ENCODE data around the gene DPYD.

The DPYD gene

DNA sequence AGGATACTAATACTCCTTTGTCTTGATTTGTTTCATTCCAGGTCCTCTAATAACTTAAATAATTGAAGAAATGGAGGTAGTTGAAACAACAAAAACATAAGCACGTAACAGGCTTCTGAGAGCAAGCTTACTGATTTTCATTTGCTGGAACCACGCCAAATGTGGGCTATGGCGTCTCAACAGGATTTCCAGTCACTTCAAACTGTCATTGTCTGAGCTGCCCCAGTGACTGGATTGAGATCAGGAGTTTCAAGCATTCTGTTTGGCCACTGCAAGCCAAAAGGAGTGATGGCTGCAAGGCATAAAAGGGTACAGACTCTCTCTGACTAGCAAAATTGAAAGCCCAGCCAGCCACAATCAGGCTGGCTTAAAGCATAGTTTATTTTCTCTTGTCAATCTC is 289.9 kb downstream of the DPYD start:
- Histone ChIP-seq H3K9ac (ENCODE audit: low read length) (no peak overlapping the region), H3K27ac (ENCODE audit: low read length) (no peak overlapping the region), H3K4me2 (ENCODE audit: low read depth, low read length) (no peak overlapping the region), H3K4me1 (ENCODE audit: low read length) (no peaks in the 10 kb centered on the region), H3K4me3 (ENCODE audit: low read length) (no peak overlapping the region), H3K9me3 (replicated peaks; ENCODE audit: insufficient read depth, low read length) (no peaks in the 10 kb centered on the region), H4K20me1 (ENCODE audit: insufficient read depth, low read length) (no peaks in the 10 kb centered on the region), H3K36me3 (replicated peaks; ENCODE audit: insufficient read depth, low read length) (no peaks in the 10 kb centered on the region), H3K9me2 (replicated peaks; ENCODE audit: insufficient read depth, low read length) (no peaks in the 10 kb centered on the region), H2AFZ (ENCODE audit: low read length) (no peak overlapping the region), H3K79me2 (ENCODE audit: low read length) (no peaks in the 10 kb centered on the region), H3K27me3 (replicated peaks; ENCODE audit: insufficient read depth, low read length) (no peaks in the 10 kb centered on the region), H3F3A (ENCODE audit: insufficient read depth, low read length) (no peaks in the 10 kb centered on the region)
- DNase-seq: no peak
- TF ChIP-seq, protein P1, sequence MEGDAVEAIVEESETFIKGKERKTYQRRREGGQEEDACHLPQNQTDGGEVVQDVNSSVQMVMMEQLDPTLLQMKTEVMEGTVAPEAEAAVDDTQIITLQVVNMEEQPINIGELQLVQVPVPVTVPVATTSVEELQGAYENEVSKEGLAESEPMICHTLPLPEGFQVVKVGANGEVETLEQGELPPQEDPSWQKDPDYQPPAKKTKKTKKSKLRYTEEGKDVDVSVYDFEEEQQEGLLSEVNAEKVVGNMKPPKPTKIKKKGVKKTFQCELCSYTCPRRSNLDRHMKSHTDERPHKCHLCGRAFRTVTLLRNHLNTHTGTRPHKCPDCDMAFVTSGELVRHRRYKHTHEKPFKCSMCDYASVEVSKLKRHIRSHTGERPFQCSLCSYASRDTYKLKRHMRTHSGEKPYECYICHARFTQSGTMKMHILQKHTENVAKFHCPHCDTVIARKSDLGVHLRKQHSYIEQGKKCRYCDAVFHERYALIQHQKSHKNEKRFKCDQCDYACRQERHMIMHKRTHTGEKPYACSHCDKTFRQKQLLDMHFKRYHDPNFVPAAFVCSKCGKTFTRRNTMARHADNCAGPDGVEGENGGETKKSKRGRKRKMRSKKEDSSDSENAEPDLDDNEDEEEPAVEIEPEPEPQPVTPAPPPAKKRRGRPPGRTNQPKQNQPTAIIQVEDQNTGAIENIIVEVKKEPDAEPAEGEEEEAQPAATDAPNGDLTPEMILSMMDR (IDR thresholded peaks at IDR 0.05; ENCODE audit: low read length): no peak
- no peak for TF ChIP-seq EZH2 (optimal IDR thresholded peaks at IDR 0.05; ENCODE audit: low read depth, low read length)
- TF ChIP-seq EZH2phosphoT487 (IDR thresholded peaks at IDR 0.05; ENCODE audit: low read length): no peak

DNA sequence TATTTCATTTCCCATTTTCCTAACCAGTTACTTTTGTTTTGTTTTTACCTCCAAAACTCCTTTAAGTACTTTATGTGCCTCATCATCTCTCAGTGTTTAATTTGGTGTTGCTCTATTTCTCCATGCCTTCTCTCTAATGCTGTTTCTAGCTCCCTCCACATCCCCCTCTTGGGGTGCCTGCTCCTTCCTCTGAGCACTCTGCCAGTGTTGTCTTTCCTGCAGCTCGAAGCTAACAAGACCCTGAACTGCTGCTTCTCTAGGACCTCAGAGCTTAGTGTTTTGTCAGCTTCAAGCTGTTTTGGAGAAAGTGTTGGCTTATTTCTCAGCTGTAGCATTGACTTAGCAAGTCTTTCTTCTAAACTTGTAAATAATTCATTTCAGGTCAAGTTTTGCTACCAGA is 290.6 kb downstream of the DPYD start:
- no peak overlapping the region for H2AFZ ChIP-seq (ENCODE audit: low read length)
- H3K27ac ChIP-seq (ENCODE audit: low read length): no peak overlapping the region
- H3K9me2 ChIP-seq (replicated peaks; ENCODE audit: insufficient read depth, low read length): no peaks in the 10 kb centered on the region
- H3K4me1 ChIP-seq (ENCODE audit: low read length): no peaks in the 10 kb centered on the region
- no peak overlapping the region for H3K4me2 ChIP-seq (ENCODE audit: low read depth, low read length)
- TF ChIP-seq EZH2 (optimal IDR thresholded peaks at IDR 0.05; ENCODE audit: low read depth, low read length) (no peak), EZH2phosphoT487 (IDR thresholded peaks at IDR 0.05; ENCODE audit: low read length) (no peak)
- TF ChIP-seq, protein P1 (IDR thresholded peaks at IDR 0.05; ENCODE audit: low read length): no peak
- H3F3A ChIP-seq (ENCODE audit: insufficient read depth, low read length): no peaks in the 10 kb centered on the region
- no peaks in the 10 kb centered on the region for H3K36me3 ChIP-seq (replicated peaks; ENCODE audit: insufficient read depth, low read length)
- no peak overlapping the region for H3K9ac ChIP-seq (ENCODE audit: low read length)
- H3K79me2 ChIP-seq (ENCODE audit: low read length): no peaks in the 10 kb centered on the region
- no peaks in the 10 kb centered on the region for H3K27me3 ChIP-seq (replicated peaks; ENCODE audit: insufficient read depth, low read length)
- no peak for DNase-seq
- H4K20me1 ChIP-seq (ENCODE audit: insufficient read depth, low read length): no peaks in the 10 kb centered on the region
- H3K9me3 ChIP-seq (replicated peaks; ENCODE audit: insufficient read depth, low read length): no peaks in the 10 kb centered on the region
- no peak overlapping the region for H3K4me3 ChIP-seq (ENCODE audit: low read length)

DNA sequence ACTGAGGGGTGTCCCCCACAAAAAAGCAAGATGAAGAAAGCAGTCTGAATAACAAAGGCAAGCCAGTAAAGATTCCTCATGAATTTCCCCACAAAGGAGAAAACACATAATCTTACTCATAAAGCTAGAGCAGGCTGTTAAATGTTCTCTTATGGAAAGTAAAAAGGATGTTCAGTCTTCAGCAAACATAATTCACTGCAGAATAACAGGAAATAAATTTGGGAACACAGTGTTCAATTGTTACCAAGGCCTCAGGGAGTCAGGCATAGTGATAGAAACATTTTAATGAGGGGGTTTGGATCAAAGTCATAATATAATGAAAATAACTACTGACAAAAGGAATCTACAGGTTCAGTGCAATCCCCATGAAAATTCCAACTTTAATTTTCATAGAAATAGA is 297.6 kb downstream of the DPYD start:
- Histone ChIP-seq H3K4me2 (ENCODE audit: low read depth, low read length) (no peak overlapping the region), H3K4me3 (ENCODE audit: low read length) (no peak overlapping the region), H3K9ac (ENCODE audit: low read length) (no peak overlapping the region), H3K36me3 (replicated peaks; ENCODE audit: insufficient read depth, low read length) (no peaks in the 10 kb centered on the region), H4K20me1 (ENCODE audit: insufficient read depth, low read length) (no peaks in the 10 kb centered on the region), H3K9me3 (replicated peaks; ENCODE audit: insufficient read depth, low read length) (no peaks in the 10 kb centered on the region), H3K79me2 (ENCODE audit: low read length) (no peaks in the 10 kb centered on the region), H2AFZ (ENCODE audit: low read length) (no peak overlapping the region), H3K9me2 (replicated peaks; ENCODE audit: insufficient read depth, low read length) (no peaks in the 10 kb centered on the region), H3K27me3 (replicated peaks; ENCODE audit: insufficient read depth, low read length) (no peaks in the 10 kb centered on the region), H3K27ac (ENCODE audit: low read length) (no peak overlapping the region), H3K4me1 (ENCODE audit: low read length) (no peaks in the 10 kb centered on the region), H3F3A (ENCODE audit: insufficient read depth, low read length) (no peaks in the 10 kb centered on the region)
- DNase-seq: no peak
- TF ChIP-seq EZH2phosphoT487 (IDR thresholded peaks at IDR 0.05; ENCODE audit: low read length): no peak
- no peak for TF ChIP-seq EZH2 (optimal IDR thresholded peaks at IDR 0.05; ENCODE audit: low read depth, low read length)
- TF ChIP-seq, protein P1 (IDR thresholded peaks at IDR 0.05; ENCODE audit: low read length): no peak
